ENCODE data around the gene SPEM1.
A peak's percentile ranks its signal among the peaks of the same experiment; 100 is the strongest.

SPEM1 gene

DNA sequence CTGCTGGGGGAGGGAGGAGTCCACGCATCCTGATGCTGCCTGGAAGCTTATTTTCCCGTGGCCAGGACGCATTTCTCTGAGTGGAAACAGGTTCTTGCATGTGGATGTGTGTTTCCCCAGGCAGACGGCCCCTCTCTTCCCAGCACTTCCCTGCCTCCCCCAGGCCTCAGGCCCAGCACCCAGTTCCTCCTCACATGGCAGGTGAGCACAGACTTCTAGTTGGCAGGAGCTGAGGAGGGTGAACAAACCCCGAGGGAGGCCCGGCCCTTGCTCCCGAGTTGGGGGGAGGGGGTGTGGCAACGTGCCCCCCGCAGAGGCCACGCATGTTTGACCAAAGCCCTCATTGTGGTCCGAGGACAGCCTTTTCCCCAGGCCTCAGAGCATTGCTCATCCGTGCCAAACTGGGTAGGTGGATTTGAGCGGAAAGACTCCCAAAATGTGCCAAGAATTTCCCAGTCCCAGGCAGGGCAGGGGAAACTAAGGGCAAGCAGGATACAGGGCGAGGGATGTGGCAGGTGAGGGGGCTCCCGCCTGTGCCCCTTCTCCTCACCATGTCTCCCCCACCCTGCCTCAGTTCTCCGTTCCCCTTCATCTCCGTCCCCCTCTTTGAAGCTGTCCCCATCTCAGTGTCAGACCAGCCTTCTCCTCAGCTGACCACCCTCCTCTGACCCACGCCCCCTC is 1.5 kb upstream of the SPEM1 start:
- DNase-seq (ENCODE audit: low read depth, low spot score): no peak

DNA sequence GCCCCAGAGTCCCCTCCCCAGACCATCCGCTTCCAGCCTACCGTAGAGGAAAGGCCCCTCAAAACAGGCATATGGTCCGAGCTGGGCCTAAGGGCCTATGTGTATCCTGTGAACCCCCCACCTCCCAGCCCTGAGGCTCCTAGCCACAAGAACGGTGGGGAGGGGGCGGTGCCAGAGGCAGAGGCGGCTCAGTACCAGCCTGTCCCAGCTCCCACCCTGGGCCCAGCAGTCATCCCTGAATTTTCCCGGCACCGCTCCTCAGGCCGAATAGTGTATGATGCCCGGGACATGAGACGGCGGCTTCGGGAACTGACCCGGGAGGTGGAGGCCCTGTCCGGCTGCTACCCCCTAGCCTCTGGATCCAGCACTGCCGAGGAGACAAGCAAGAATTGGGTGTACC is 1.1 kb downstream of the SPEM1 start:
- DNase-seq (ENCODE audit: low read depth, low spot score): no peak

DNA sequence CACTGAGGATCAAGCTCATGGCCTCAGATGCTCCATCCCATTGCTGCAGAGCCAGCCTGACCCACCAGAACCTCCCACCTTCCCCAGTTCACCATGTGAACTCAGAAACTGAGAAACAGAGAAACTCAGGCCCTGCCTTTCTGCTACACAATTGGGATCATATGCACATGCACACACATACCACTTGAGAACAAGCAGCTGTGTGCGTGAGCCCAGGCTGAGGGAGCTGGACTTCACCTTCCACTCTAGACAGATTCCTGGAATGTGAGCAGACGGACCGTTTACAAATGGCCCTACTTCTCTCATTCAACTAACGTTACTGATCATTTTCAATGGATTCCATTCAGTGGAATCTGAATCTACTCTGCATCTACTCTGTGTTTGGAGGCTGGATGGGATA is 3.6 kb downstream of the SPEM1 start:
- DNase-seq (ENCODE audit: low read depth, low spot score): no peak

DNA sequence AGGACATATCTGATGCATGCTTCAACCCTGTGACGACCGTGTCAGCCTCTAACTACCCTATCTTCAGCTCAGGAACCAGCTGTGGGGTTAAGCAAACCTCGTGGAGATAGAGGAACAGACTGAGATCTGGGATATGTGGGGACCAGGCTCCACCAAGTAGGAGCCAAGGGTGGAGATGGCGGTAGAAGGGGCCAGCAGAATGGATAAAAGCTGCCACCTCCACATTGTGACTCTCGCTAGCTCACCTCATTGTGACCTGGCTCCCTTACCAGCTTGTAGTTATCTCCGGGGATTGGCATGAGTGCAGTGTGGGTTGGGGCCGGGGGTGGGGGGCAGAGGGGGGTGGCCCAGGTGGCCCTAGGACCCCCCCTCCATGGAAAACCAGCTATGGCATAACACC is 5.2 kb downstream of the SPEM1 start, which contains the start of gene SPEM2:
Gene SPEM2, plus strand, starts transcription at position 301 of the 400 bp plus-strand sequence. Its CDS starts 73 bp downstream, at position 374.
- DNase-seq (ENCODE audit: low read depth, low spot score): no peak

DNA sequence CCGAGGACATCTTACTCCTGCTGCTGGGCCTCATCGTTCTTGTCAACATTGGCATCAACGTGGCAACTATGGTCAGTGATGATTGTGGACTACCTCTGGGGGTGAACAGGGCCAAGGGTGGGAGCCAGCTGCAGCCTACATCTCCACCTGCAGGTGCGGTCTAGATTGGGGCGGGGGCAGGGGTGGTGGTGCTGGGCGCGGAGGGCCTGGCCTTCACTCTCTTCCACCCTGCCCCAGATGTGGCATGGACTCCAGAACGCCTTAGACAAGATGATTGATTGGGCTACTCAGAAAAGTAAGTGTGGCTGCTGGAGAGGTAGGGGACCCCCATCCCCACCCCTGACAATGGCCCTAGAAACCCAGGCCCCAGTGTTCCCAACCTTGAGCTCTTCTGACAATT is 5.6 kb downstream of the SPEM1 start:
- DNase-seq (ENCODE audit: low read depth, low spot score): no peak

DNA sequence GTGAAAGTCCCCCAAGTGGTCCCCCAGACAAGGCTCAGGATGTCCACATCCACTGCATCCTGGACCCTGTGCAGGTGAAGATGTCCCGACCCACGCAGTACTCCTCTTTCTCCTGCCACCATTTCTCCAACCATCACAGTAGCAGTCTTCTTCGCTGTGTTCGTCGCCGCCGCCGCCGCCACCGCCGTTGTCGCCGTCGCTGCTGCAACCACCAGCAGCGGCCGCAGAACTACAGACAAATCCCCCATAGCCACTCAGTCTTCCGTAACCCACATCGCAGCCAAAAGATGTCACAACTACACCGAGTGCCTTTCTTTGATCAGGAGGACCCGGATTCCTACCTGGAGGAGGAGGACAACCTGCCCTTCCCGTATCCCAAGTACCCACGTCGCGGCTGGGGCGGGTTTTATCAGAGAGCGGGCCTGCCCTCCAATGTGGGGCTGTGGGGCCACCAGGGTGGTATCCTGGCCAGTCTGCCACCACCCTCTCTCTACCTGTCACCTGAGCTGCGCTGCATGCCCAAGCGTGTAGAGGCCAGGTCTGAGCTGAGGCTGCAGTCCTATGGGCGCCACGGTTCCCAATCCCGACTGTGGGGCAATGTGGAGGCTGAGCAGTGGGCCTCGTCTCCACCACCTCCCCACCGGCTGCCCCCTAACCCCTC is 6.2 kb downstream of the SPEM1 start:
- DNase-seq (ENCODE audit: low read depth, low spot score): no peak

DNA sequence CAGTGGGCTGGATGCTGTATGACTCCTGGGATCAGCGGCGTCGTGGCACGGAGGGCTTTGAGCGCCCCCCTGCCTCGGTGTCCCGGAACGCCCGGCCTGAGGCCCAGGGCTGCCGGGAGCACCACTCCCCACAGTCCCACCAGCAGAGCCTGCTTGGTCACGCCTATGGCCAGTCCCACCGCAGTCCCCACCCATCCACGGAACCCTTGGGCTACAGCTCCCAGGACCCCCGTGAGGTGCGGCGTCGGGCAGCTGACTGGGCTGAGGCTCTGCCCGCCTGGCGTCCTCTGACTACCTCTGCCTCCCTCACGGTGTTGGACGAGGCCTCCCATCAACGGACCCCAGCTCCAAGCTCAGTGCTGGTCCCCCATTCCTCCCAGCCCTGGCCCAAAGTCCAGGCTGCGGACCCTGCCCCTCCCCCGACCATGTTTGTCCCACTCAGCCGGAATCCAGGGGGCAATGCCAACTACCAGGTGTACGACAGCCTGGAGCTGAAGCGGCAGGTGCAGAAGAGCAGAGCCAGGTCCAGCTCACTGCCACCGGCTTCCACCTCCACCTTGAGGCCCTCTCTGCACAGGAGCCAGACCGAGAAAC is 6.9 kb downstream of the SPEM1 start:
- no peak for DNase-seq (ENCODE audit: low read depth, low spot score)

DNA sequence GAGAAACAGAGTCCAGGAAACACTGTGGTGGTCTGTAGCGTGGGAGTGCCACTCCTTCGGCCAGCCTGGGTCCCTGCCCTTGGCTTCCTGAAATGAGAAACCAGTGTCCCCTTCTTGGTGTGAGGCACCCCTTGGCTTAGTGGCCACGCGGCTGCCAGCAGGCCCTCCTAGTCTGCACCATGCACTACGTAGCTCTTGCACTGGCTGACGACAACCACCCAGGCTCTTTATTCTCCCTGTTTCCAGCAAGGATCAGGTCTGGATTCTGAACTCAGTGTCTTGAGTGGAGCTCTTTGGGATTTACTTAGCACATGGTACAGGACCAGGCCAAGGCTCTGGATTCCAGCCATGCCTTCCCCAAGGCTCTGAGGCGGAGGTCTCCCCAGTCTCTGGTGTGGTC is 7.4 kb downstream of the SPEM1 start:
- no peak for DNase-seq (ENCODE audit: low read depth, low spot score)

DNA sequence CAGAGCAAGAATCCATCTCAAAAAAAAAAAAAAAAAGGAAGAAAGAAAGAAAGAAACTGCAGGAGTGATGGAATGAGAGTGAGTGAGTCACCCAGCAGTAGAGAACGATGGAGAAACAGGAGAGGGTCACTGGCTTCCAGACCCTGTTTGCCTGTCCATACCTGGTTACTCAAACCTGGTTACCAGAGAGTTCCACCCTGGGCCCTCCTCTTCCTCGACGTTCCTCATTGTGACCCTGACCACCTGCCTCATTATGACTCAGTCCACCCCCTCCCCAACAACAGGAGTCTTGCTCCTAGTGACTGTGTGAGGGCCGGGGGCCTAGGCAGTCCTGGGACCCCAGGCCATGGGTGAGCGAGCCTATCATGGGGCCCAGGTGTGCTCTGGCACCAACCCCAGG is 8.4 kb downstream of the SPEM1 start, which contains the start of gene SPEM3:
Gene SPEM3, plus strand, starts transcription at position 301 of the 400 bp plus-strand sequence. Its CDS starts 46 bp downstream, at position 347.
- DNase-seq (ENCODE audit: low read depth, low spot score): no peak

DNA sequence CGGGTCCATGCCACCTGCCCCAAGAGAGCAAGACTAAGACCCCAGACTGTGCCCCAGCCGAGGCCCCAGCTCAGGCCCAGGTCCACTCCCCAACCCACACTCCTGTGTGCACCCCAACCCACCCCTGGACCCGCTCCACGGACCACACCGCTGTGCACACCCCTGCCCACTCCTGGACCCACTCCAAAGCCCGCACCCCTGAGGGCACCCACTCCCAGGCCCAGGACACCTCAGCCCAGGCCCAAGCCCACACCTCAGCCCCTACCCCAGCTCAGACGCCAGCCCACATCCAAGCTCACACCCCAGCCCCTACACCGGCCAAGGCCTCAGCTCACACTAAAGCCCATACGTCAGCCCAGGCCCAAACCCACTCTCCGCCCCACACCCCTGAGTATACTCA is 9.6 kb downstream of the SPEM1 start:
- no peak for DNase-seq (ENCODE audit: low read depth, low spot score)

DNA sequence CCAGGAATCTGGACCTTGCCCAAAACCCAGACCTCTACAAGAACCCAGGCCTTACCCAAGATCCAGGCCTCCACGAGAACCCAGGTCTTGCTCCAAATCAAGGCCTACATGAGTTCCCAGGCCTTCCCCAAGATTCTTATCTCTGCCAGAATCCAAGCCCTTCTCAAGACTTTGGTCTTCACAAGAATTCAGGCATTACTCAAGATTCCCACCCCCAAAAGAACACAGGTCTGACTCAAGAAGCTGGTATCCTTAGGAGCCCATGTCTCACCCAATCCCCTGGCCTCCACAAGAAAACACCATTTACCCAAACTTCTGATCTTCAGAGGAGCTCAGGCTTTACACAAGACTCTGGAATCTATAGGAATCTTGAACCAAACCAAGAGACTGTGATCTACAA is 11.1 kb downstream of the SPEM1 start:
- no peak for DNase-seq (ENCODE audit: low read depth, low spot score)

DNA sequence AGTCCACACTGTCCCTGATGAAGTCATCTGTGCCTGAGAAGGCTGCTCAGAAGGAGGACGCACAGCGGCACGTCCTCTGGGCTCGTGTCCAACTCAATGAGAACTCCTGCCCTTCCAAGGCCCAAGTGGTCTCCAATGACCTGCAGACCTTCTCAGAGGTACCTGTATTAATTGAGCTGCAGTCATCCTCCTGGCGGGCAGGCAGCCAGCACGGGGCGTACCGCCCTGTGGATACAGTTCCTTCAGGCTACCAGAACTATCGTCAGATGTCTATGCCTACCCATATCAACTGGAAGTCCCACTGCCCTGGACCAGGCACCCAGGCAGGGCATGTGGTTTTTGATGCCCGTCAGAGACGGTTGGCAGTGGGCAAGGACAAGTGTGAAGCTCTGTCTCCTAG is 12.2 kb downstream of the SPEM1 start:
- no peak for DNase-seq (ENCODE audit: low read depth, low spot score)

DNA sequence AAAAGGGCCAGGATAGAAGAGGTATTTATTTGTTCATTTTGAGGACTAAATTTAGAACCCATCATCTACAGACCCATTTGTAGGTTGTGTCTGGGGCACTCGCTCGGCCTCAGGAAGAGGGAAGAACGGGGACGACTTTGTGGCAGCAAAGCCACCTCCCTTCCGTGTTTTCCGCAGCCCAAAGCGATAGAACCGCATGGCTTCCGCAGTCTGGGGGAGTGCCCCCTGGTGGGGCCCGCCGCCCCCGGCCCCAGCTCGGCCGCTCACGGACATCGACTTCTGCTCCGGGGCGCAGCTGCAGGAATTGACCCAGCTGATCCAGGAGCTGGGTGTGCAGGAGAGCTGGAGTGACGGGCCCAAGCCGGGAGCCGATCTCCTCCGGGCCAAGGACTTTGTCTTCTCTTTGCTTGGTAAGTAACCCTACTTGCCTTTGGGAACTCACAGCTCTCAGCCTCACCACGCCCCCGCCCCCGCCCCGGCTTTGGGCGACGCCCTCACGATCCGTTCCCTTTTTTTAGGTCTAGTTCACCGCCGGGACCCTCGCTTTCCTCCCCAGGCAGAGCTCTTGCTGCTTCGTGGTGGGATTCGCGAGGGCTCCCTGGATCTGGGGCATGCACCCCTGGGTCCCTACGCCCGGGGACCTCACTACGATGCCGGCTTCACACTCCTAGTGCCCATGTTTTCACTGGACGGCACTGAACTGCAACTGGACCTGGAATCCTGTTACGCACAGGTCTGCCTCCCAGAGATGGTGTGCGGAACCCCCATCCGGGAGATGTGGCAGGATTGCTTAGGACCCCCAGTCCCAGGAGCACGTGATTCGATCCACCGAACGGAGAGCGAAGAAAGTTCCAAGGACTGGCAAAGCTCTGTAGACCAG is 15.8 kb downstream of the SPEM1 start:
- peak; percentile 48 for DNase-seq (ENCODE audit: low read depth, low spot score)

DNA sequence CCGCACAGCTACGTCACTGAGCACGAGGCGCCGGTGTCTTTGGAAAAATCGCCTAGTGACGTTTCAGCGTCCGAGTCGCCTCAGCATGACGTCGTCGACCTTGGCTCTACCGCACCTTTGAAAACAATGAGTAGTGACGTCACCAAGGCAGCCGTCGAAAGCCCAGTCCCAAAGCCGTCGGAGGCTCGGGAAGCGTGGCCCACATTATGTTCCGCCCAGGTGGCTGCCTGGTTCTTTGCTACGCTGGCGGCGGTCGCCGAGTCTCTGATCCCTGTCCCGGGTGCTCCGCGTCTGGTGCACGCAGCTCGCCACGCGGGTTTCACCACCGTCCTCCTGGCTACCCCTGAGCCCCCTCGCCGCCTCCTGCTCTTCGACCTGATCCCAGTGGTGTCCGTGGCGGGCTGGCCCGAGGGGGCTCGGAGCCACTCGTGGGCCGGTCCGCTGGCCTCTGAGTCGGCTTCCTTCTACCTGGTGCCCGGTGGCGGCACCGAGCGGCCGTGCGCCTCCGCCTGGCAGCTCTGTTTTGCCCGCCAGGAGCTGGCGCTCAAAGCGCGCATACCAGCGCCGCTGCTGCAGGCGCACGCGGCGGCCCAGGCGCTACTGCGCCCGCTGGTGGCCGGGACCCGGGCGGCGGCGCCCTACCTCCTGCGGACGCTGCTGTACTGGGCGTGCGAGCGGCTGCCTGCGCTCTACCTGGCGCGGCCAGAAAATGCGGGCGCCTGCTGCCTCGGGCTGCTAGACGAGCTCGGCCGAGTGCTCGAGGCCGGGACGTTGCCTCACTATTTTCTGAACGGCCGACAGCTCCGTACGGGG is 16.6 kb downstream of the SPEM1 start:
- DNase-seq (ENCODE audit: low read depth, low spot score): peak; percentile 95

DNA sequence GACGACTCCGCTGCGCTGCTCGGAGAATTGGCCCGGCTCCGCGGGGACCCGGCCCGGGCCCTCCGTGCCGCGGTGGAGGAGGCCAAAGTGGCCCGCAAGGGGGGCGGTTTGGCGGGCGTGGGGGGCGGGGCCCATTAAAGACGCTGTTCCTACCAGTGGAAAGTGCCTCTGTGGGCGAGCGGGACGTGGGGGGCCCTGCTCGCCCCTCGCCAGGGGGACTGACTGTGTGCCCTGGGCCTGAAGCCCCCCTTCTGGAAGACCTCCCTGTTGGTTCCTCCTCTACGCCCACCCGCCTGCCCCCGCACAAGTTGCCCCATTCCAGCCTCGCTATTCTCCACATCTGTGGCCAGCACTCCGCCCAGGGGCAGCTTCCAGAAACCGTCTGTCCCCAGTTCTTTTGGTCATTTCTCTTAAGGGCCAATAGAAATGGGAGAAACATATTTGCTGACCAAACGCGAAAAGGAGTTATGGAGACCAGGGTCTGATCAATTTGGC is 17.3 kb downstream of the SPEM1 start:
- no peak for DNase-seq (ENCODE audit: low read depth, low spot score)

DNA sequence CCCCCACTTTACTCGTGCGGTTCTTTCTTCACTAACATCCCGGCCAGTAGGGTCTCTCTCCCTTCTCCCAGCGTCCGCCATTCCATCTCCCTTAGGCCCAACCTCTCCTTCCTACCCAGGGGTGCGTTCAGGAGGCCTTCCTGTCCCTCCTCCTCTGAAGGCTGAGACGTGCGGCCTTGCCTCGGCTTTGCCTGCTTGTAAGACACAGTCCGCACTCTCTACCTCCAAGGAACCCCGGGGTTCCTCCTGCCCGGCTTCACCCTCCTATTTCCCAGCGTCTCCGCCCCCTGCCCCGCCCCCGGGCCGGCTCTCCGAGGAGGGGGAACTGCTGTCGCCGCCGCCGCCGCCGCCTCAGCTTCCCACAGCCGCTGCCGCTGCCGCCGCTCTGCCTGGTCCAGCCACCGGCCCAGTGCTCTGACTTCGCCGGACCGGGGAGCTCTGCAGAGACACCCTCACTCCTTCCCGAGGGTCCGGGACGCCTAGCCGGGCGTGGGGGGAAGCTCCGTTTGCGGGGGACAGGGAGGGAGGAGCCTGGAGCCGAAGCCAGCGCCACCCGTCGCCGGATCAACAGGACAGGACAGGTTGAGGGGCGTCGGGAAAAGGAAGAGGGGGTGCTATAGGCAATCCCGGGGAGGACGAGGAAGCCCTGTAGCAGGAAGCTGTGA is 18.0 kb downstream of the SPEM1 start:
- DNase-seq (ENCODE audit: low read depth, low spot score): peak; percentile 68

DNA sequence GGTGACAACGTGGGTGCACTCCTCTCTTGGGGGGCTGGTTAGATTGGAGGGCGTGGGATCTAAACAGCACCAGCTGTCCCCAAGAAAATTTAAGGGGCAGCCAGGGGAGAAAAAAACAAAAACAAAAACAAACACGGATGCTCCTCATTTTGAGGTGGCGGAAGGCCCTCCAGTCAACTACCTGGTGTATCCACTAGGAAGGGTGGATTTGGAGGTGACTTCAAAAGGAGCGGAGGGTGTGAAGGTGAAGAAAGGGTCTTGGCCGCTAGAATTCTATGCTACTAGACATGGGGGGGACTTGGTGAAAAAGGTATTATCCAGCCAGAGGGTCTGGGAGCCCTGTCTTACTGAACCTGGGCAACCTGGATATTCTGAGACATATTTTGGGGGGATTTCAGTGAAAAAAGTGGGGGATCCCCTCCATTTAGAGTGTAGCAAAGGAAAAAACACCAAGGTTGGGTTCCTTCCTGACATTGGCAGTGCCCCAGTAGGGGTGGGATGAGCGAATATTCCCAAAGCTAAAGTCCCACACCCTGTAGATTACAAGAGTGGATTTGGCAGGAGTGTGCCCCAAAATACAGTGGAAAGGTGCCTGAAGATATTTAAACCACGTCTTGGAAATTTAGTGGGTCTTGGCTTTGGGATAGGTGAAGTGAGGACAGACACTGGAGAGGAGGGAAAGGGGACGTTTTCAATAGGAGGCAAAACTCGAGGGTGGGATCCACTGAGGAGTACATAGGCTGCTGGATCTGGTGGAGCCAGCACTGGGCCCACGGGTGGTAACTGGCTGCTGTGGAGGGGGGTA is 18.7 kb downstream of the SPEM1 start:
- no peak for DNase-seq (ENCODE audit: low read depth, low spot score)

DNA sequence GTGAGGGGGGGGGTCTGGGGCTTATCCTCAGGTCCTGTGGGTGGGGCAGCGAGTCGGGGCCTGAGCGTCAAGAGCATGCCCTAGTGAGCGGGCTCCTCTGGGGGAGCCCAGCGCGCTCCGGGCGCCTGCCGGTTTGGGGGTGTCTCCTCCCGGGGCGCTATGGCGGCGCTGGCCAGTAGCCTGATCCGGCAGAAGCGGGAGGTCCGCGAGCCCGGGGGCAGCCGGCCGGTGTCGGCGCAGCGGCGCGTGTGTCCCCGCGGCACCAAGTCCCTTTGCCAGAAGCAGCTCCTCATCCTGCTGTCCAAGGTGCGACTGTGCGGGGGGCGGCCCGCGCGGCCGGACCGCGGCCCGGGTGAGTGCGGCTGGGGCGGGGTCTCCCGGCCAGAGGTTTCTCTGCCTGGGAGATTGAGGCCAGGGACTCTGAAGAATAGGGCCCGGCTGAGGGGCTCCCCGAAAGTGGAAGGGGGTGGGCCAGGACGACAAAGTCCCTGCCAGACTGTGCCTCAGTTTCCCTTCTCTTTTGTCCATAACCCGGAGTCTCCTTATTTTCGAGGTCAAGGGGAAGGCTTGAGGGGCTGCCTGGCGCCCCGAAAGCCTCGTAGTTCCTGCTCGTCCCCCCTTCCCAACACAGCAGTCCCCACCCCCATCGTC is 19.5 kb downstream of the SPEM1 start, which contains the start of gene FGF11:
Gene FGF11, plus strand, starts transcription at position 51 of the 651 bp plus-strand sequence. Its CDS starts 109 bp downstream, at position 160.
- peak; percentile 31 for DNase-seq (ENCODE audit: low read depth, low spot score)

Measured in astrocyte of the hippocampus (primary cell).